GM21423 (cell line): ENCODE data around the gene WWOX.

Experiments
- ATAC-seq: cut with Tn5 transposase; IDR thresholded peaks from one replicate; pipeline ENCODE4 v1.9.1; 2021; ENCODE audit warnings: mild to moderate bottlenecking, moderate library complexity; ENCODE audit not compliant: unreplicated experiment

The WWOX gene

DNA sequence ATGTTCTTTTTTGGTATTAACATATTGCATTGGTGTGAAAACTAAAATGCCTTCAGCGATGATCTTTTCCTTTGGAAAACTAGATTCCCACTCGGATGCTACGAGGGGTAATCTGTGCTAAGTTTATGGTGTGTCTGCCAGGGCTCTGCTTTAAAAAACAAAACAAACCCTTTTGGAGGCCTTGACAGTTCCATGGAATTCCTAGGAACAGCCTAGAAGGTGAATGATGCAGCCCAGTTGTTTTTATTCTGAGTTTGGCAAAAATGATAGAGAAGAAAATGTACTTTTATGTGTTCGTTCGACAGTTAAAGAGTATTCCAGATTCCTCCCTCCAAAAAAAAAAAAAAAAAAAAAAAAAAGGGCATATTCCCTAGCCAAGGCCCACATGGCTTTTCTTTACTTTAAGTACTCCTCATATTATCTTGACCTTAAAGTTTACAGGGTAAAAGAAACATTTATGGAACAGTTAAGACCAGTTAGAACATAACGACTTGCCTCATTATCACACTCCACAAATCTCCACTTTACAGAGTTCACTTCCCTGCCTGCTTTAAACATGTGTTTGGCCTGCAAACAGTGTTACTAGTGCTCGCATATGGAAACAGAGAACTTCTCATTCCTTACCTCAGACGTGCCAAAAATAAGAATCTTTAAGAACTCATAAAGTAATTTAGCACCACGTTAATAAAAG is 159.1 kb downstream of the WWOX start:
- no peak for ATAC-seq

GRCh38 chr16:78259873-78260272 is 160.4 kb downstream of the WWOX start:
- no peak for ATAC-seq

- ATAC-seq = no peak
Observed at GRCh38 chr16:78264642-78265041, 165.2 kb downstream of the WWOX start.

GRCh38 chr16:78269256-78269655 is 169.8 kb downstream of the WWOX start:
- no peak for ATAC-seq

GRCh38 chr16:78271981-78272380 is 172.5 kb downstream of the WWOX start:
- ATAC-seq = no peak

GRCh38 chr16:78274771-78275170 is 175.3 kb downstream of the WWOX start:
- no peak for ATAC-seq

GRCh38 chr16:78275420-78275819 is 176.0 kb downstream of the WWOX start:
- no peak for ATAC-seq

DNA sequence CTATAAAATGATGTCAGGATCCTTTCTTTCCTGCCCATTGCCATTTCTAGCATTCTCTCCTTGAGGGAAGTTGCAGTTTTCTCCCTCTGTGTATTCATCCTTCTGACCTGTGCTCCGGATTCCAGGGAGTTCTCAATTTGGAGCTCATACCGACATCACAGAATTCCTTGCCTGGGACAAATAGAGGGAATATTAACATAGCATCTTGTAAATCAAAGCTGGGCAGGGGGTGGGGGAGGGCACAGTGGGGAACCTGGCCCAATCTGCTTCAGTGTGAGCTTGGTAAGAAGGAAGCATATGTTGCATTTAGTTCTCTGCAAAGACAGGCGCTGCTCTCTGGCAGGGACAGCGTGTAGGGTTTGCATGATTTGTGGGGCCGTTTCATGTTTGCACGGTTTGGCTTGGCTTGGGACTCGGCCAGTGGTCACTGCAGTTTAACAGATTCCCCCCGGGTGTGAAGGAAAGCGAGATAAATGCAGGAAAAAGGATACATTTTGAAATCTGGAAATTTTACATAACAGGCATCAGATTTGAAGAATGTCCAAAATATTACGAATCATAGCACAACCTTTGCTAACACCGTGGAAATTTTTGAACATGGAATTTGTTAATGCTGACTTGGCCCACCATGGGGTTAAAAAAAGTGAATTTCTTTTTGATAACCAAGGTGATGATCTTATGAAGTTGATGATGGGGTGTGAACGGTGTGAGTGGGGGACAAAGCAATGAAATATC is 178.0 kb downstream of the WWOX start:
- no peak for ATAC-seq

DNA sequence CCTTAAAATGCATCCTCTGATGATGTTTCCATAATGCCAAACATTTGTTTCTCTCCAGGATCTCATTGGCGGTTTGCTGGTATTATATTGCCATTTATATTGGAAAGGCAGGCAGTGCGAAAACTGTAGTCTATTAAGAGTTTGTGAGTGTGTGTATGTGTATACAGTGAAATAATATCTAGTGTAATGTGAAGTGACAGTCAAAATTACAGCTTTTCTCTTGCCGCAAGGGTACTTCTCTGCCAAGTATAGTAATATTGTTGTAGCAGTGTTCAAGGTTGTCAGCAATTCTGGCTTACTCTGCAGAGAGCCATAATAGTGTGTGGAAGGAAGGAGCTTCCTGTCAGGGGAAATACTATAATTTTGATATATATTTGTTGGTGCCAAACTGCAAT is 178.6 kb downstream of the WWOX start:
- ATAC-seq = no peak

- ATAC-seq = no peak
Observed at GRCh38 chr16:78281115-78281514, 181.7 kb downstream of the WWOX start.

DNA sequence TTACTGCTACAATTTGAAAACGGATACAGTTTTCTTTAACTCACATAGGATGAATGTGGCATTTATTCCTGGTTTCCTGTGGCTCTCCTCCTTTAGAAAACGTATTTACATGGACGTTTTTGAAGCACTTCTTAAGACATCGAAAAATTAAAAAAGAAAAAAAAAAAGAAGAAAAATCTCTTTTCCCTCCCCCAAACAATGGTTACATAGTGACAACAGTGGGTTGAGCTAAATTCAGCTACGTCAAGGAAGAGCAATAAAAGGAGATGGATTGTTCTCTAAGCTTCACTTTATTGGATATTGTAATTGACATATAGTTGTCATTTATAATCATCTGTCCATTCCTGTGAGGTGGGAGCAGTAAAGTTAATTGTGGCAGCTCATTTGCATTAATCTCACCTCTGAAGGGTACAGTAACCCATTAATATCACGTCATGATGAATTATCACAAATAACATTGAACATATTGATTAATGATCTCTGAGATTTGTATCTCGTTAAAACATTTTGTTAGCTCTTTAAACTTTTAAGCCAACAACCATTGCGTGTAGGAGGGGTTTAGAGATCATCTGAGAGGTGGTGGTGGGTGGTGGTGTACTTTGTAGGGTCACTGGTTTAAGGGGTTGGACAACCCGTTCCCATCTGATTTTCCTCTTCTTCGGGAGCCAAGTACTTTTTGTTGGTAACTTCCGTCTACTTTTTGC is 184.2 kb downstream of the WWOX start:
- ATAC-seq = no peak

GRCh38 chr16:78284326-78284725 is 184.9 kb downstream of the WWOX start:
- ATAC-seq = no peak

GRCh38 chr16:78284957-78285434 is 185.5 kb downstream of the WWOX start:
- no peak for ATAC-seq

GRCh38 chr16:78285437-78285922 is 186.0 kb downstream of the WWOX start:
- ATAC-seq = no peak

DNA sequence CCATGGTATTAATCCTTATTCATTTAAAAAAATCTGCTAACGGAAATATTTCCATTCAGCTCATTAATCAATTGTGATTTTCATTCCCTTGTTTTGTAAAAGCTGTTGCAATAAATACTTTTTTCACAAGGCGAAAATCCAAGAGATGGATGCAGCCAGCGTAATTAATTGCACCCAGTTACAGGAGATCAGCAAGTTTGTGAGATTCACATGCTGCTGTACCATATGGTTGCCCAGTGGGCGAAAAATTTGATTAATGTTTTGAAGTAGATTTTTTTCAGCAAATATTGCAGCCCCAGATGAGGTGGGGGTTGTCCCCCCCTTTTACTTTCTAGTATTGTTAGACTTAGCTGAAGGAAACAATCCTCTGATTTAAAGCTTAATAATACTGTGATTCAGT is 186.6 kb downstream of the WWOX start:
- ATAC-seq = no peak

DNA sequence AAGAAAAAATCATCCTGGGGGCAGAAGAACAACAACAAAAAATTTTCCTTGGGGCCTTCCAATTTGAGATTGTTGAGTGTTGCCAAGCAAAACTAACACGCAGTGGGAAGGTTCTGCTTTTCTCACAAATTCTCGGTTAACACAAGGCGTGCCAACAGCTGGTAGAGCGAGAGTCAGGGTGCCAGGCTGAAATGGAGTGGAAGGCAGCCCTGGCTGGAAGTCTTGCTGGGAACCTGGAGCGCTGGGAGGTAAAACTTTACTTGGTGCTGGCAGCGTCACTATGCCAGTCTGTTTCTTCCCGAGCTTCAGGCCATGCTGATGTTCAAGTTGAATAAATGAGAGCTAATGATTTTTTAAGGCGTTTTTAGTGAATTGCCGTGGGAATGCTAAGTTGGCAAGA is 189.4 kb downstream of the WWOX start:
- no peak for ATAC-seq

DNA sequence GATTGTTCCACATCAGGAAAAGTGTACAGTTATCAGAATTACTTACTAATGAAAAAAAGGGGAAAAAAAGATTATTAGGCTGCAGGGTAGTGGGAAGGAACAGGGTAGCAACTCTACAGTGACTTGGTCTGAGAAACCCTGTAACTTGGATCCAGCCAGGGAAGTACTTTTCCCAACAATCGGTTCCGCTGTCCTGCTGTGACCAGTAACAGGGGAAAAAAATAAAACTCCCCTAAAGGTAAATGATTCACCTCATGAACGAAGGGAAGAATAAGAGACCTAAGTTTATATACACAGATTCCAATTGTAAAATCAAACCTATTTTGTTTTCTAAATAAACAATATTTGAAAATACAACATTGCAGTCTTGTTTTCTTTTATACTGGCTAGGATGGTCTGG is 189.9 kb downstream of the WWOX start:
- ATAC-seq = no peak

DNA sequence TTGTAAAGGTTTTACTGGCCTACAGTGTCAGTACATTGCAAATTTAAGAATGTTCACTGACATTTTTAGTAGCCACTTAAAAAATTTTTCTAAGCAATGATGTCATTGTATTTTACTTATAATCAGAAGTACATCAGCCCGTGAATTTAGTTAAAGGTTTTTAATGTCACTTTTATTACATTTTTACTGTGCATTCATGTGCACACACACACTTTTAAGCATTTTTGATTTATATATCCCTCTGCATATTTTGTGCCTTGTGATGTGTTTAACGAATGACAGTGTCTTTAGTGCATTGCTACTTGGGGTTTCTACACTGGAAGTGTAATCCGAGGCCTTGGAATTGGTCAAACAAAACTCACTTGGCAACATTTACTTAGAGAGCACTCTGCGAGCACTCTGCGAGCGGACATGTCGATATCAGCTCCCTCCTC is 190.4 kb downstream of the WWOX start:
- no peak for ATAC-seq

DNA sequence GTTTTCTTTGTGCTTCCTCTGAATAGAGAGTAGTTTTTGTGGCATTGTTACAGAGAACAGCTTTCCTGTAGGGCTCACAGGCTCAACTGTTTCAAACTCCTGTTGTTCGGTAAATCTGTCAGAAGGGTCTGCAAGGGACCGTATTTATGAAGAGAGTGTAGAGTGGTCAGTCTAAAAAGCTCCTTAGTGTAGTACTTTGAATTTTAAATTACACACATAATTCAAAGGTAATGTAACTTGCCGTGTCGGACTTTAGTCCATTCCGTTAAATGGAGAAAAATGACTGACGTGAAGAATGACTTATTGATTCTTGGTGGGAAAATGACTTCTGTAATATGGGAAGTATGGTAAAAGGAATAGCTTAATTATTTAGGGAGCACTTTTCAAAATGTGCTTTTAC is 190.9 kb downstream of the WWOX start:
- no peak for ATAC-seq

GRCh38 chr16:78290872-78291591 is 191.6 kb downstream of the WWOX start:
- no peak for ATAC-seq

- ATAC-seq = no peak
Observed at GRCh38 chr16:78291604-78292003, 192.2 kb downstream of the WWOX start.
